ENCODE results near the gene PHLDB3.
A peak's percentile ranks its signal among the peaks of the same experiment; 100 is the strongest.

PHLDB3 gene

GRCh38 chr19:43468354-43469159, 36.0 kb downstream of the PHLDB3 start:
- Histone ChIP-seq H3K4me3 (ENCODE audit: low read depth, low read length) (no peak overlapping the region), H3K27ac (no peak overlapping the region), H3K27me3 (replicated peaks) (no peaks in the 10 kb centered on the region), H3K36me3 (replicated peaks) (no peaks in the 10 kb centered on the region)
- TF ChIP-seq, protein P1, sequence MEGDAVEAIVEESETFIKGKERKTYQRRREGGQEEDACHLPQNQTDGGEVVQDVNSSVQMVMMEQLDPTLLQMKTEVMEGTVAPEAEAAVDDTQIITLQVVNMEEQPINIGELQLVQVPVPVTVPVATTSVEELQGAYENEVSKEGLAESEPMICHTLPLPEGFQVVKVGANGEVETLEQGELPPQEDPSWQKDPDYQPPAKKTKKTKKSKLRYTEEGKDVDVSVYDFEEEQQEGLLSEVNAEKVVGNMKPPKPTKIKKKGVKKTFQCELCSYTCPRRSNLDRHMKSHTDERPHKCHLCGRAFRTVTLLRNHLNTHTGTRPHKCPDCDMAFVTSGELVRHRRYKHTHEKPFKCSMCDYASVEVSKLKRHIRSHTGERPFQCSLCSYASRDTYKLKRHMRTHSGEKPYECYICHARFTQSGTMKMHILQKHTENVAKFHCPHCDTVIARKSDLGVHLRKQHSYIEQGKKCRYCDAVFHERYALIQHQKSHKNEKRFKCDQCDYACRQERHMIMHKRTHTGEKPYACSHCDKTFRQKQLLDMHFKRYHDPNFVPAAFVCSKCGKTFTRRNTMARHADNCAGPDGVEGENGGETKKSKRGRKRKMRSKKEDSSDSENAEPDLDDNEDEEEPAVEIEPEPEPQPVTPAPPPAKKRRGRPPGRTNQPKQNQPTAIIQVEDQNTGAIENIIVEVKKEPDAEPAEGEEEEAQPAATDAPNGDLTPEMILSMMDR (IDR thresholded peaks at IDR 0.05; ENCODE audit: low read depth, low read length, missing control alignments), result no peak
- no peak for DNase-seq
- in situ Hi-C loops (cut with HindIII; ENCODE audit: low pct_ligation_motif_present, low sequenced_read_pairs), result no loop called here

- Histone ChIP-seq H3K4me3 (ENCODE audit: low read depth, low read length) (no peak overlapping the region), H3K27me3 (replicated peaks) (no peaks in the 10 kb centered on the region), H3K36me3 (replicated peaks) (no peaks in the 10 kb centered on the region), H3K27ac (no peak overlapping the region)
- in situ Hi-C loops (cut with HindIII; ENCODE audit: low pct_ligation_motif_present, low sequenced_read_pairs), result no loop called here
- peak; percentile 37 for DNase-seq
- TF ChIP-seq, protein P1 (IDR thresholded peaks at IDR 0.05; ENCODE audit: low read depth, low read length, missing control alignments), result no peak
These were observed 36.8 kb downstream of the PHLDB3 start for GRCh38 chr19:43467730-43468129.

GRCh38 chr19:43467276-43467675, 37.3 kb downstream of the PHLDB3 start:
- H3K27ac ChIP-seq, result no peak overlapping the region
- no peak overlapping the region for H3K4me3 ChIP-seq (ENCODE audit: low read depth, low read length)
- no peaks in the 10 kb centered on the region for H3K27me3 ChIP-seq (replicated peaks)
- no peak for DNase-seq
- TF ChIP-seq, protein P1 (IDR thresholded peaks at IDR 0.05; ENCODE audit: low read depth, low read length, missing control alignments), result no peak
- no peaks in the 10 kb centered on the region for H3K36me3 ChIP-seq (replicated peaks)
- in situ Hi-C loops (cut with HindIII; ENCODE audit: low pct_ligation_motif_present, low sequenced_read_pairs), result no loop called here

- H3K27me3 ChIP-seq (replicated peaks), result no peaks in the 10 kb centered on the region
- H3K4me3 ChIP-seq (ENCODE audit: low read depth, low read length), result no peak overlapping the region
- in situ Hi-C loops (cut with HindIII; ENCODE audit: low pct_ligation_motif_present, low sequenced_read_pairs), result no loop called here
- TF ChIP-seq, protein P1 (IDR thresholded peaks at IDR 0.05; ENCODE audit: low read depth, low read length, missing control alignments), result no peak
- DNase-seq, result no peak
- H3K36me3 ChIP-seq (replicated peaks), result no peaks in the 10 kb centered on the region
- H3K27ac ChIP-seq, result no peak overlapping the region
These were observed 37.8 kb downstream of the PHLDB3 start for GRCh38 chr19:43466793-43467192.

- DNase-seq, result no peak
- Histone ChIP-seq H3K36me3 (replicated peaks) (no peaks in the 10 kb centered on the region), H3K27me3 (replicated peaks) (no peaks in the 10 kb centered on the region), H3K4me3 (ENCODE audit: low read depth, low read length) (no peak within 1 kb of the TSS), H3K27ac (no peak within 1 kb of the TSS)
- in situ Hi-C loops (cut with HindIII; ENCODE audit: low pct_ligation_motif_present, low sequenced_read_pairs), result no loop called here
- TF ChIP-seq, protein P1 (IDR thresholded peaks at IDR 0.05; ENCODE audit: low read depth, low read length, missing control alignments), result no peak
These were observed 39.0 kb downstream of the PHLDB3 start, which contains the start of gene LYPD3 for GRCh38 chr19:43465468-43466120. Gene LYPD3, minus strand, starts transcription at chr19:43465608. Its CDS starts 37 bp downstream, at chr19:43465571.
